ENCODE results near the gene FBXO41. TPM values are rescaled to one million over a fixed set of nuclear protein-coding genes. Genes with fewer than 3 reads are reported as not detected.

The FBXO41 gene
- total and polyA plus RNA-seq, 9 of the 15 experiments (the other 6 are each of a cell fraction or from before 2014, with no cell fraction given): 0.21 to 8.2 (median 3.5) TPM

GRCh38 chr2:73215254-73215653 lies 69.0 kb downstream of the FBXO41 start:
- Histone ChIP-seq H3K36me3 (ENCODE audit: control insufficient read depth, insufficient read depth, low read length) (peaks cover 17% of the 10 kb centered on the region; the same call in 2 of the 3 replicates), H3K9me3 (replicated peaks; ENCODE audit: control insufficient read depth, insufficient read depth, low read depth, low read length) (no peaks in the 10 kb centered on the region), H3K4me1 (replicated peaks in 1 of 2; ENCODE audit: control insufficient read depth in 2 of 2, insufficient read depth in 2 of 2, low read length in 2 of 2) (peaks cover 14 to 15% of the 10 kb centered on the region in 2 experiments; a peak in 4 of 5 replicates), H3K9ac (ENCODE audit: insufficient read depth in 1 of 2, low read depth in 2 of 2, low read length in 2 of 2) (peak overlapping the region; percentile 24 to 75; a peak in 3 of 4 replicates), H3K27ac (ENCODE audit: extremely low read depth, low read depth, low read length) (0 out of 3 replicates have a peak overlapping the region, but pooled peaks have one; percentile 19), H3K4me2 (ENCODE audit: insufficient read depth, low read length) (peak overlapping the region; percentile 94), H4K20me1 (replicated peaks; ENCODE audit: control insufficient read depth, insufficient read depth, low read length) (no peaks in the 10 kb centered on the region), H3K79me2 (ENCODE audit: control insufficient read depth, insufficient read depth, low read length) (peaks cover 39% of the 10 kb centered on the region), H3K9me1 (ENCODE audit: control insufficient read depth, insufficient read depth, low read length) (no peaks in the 10 kb centered on the region), H3K4me3 (peak overlapping the region; percentile 92), H3K27me3 (ENCODE audit: control insufficient read depth in 2 of 2, insufficient read depth in 2 of 2, low read length in 2 of 2) (no peaks in the 10 kb centered on the region), H2AFZ (ENCODE audit: low read depth, low read length) (no peak overlapping the region)
- TF ChIP-seq SMAD2 (IDR thresholded peaks at IDR 0.05; ENCODE audit: low read depth, low read length) (no peak), ZNF699 (CRISPR knock-in tag; IDR thresholded peaks at IDR 0.05; ENCODE audit: insufficient replicate concordance) (no peak), ZNF778 (CRISPR knock-in tag; IDR thresholded peaks at IDR 0.05) (no peak), HOXB6 (CRISPR knock-in tag; IDR thresholded peaks at IDR 0.05; ENCODE audit: borderline replicate concordance) (no peak), ZNF766 (CRISPR knock-in tag; conservative IDR thresholded peaks at IDR 0.05) (no peak)
- no peak for DNase-seq (ENCODE audit: extremely low read depth in 1 of 4, low spot score in 3 of 4)
- FAIRE-seq: no peak
- CTCF ChIA-PET (ENCODE audit: low intra/inter-chr PET ratio): interaction anchor here (0.9 kb wide), 1 partner anchor 130 kb away, joined by 3 read pairs; no protein-coding TSS in a partner anchor
- 17% methylated on average over 4 of the region's 4 CpGs for WGBS (ENCODE audit: insufficient coverage, low coverage, missing lambda C conversion rate)
- POLR2A ChIA-PET: interaction anchor here (1.0 to 2.0 kb wide), 5 partner anchors 9 to 40 kb away, joined by 4 to 13 read pairs (median 6); partner anchors contain the start of genes CCT7 and PRADC1
- no TSS peak for BruUV-seq (replicated peaks)
- in situ Hi-C loops (cut with MboI) (no loop called here), intact Hi-C loops (cut with micrococcal nuclease) (no loop called here)
- ATAC-seq: no peak
